GM10266 (cell line): Measurements from ENCODE around the gene TSPAN10.

Experiments
- DNase-seq: peaks from one replicate; pipeline ENCODE4 v3.0.0; 2012; ENCODE audit errors: extremely low spot score
- TF ChIP-seq, protein P1 (sequence below): IDR thresholded peaks from 2 replicates; pipeline ENCODE4 v1.5.1; 2012; ENCODE audit warnings: mild to moderate bottlenecking, low read depth; ENCODE audit not compliant: control insufficient read depth, insufficient read depth; ENCODE audit errors: missing control alignments

Gene TSPAN10

DNA sequence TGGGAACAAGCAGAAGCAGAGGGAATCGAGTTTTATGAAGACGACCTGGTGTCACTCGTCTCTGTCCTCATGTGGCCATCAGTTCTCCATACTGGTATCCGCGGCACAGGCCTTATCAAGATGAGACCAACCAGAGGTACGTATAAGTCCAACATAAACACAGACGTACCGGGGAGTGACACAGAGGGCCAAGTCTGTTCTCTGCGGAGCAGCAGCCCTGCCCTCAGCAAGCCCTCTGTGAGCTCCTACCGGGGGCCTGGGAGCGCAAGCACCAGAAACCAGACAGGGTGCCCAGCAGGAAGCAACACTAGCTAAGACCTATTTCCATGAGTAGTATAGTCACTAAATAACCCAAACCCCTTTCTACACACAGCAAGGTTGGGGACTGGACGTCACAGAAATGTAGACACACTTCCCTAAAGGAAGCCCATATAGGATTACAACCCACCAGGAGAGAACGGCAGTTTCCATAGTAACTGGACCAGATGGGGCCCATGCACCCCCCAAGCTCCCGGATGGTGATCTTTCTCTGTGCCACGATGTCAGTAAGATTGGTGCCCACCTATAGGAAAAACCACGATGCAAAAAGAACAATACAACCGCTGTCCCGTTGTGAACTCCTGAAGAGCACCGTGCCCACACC lies 45.7 kb downstream of the TSPAN10 start:
- TF ChIP-seq, protein P1, sequence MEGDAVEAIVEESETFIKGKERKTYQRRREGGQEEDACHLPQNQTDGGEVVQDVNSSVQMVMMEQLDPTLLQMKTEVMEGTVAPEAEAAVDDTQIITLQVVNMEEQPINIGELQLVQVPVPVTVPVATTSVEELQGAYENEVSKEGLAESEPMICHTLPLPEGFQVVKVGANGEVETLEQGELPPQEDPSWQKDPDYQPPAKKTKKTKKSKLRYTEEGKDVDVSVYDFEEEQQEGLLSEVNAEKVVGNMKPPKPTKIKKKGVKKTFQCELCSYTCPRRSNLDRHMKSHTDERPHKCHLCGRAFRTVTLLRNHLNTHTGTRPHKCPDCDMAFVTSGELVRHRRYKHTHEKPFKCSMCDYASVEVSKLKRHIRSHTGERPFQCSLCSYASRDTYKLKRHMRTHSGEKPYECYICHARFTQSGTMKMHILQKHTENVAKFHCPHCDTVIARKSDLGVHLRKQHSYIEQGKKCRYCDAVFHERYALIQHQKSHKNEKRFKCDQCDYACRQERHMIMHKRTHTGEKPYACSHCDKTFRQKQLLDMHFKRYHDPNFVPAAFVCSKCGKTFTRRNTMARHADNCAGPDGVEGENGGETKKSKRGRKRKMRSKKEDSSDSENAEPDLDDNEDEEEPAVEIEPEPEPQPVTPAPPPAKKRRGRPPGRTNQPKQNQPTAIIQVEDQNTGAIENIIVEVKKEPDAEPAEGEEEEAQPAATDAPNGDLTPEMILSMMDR, result no peak
- no peak for DNase-seq

DNA sequence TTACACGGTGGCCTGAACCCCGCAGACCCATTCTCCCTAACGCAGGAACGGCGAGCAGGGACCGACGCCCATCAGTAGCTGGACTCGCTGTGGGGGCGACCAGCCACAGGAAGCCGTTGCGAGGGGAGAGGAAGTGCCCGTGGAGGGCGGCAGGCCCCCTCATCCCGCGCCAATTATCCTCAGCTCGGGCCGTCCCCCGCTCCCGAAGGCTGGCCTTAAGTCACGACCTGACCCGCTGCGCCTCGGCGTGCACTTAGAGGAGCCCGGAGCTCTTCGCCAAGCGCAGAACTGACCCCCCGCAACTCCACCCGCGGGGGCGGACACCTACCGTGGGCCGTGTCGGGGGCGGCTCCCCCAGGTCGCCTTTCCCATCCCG lies 46.2 kb downstream of the TSPAN10 start:
- TF ChIP-seq, protein P1, result no peak
- peak; percentile 40 for DNase-seq

DNA sequence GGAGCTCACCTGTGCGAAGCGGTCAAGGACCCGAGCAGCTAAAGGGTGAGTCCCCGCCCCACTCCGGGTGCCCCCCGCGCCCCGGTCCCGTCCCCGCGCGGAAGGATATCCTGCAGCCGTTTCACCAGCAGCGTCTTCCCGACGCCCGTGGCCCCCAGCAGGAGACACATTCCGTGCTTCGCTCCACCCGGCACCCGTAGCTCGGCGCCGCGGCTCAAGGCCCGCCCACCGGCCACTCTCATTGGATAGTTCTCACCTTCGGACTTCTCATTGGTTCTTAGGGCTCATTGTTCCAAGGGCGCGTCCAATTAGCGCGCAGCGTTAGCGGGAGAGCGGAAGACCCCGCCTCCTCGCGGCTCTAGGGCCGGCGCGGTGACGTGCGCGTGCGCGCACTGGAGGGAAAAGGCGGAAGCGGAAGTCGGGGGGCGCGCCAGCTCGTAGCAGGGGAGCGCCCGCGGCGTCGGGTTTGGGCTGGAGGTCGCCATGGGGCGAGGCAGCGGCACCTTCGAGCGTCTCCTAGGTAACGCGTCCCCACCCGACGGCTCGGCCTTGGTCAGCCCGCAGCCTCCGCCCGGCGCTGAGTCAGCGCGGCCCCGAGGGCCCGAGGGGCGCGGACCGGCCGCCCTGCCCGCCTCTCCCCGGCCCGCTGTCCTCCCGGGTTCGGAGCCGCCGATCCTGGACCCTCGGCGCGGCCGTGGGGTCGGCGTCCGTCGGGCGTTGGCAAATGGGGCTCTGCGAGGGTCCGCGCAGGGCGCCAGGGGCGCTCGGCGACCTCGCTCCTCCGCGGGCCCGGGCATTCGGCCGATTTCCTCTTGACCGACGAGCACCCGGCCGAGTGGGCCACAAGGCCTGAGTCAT lies 46.8 kb downstream of the TSPAN10 start, which contains the start of the genes ARL16 and HGS:
Gene ARL16, minus strand, starts transcription at position 214 of the 858 bp plus-strand sequence. Its CDS starts 44 bp downstream, at position 170.
Gene HGS, plus strand, starts transcription at position 428 of the 858 bp plus-strand sequence. Its CDS starts 56 bp downstream, at position 484.
- peak; percentile 100 for DNase-seq
- TF ChIP-seq, protein P1, result no peak

DNA sequence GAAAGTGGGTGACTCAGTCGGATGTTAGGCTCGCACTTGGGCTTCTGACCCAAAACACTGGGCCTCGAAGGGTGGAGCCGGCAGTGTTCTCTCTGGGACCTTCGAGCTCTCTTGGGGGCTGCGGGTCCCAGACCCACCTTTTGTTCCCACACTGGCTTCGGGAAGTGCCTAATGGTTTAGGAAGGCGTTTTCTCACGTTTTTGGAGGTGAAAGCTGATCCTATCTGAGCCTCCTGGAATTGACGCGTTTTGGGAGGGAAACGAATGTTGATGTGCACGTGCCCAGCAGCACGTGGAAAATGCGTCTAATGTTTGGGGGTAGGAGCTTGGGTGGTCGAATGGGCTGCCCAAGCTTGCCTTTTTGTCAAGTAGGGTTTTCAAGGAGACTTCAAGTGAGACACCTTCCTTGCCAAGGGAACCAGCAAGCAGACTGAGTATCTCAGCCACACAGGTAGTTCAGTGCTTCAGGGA lies 47.5 kb downstream of the TSPAN10 start:
- TF ChIP-seq, protein P1, result no peak
- DNase-seq, result peak; percentile 40

DNA sequence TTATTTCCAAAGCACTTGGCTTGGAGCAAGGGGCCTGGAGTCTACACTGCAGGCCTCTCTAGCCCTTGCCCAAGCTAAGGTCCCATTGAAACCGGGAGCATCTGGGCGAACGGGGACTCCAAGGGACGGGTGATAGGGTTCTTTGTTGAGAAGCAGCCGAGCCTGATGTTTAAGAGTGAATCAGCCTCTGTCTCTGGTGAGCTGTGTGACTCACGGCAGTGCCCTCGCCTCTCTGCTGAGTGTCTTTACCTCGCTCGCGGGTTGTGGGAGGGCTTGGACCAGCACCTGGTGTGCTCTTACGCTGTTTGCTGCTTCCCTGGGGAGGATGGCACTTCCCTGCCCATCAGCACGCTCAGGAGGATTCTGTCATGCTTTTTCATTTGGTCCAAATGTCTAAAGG lies 48.1 kb downstream of the TSPAN10 start:
- DNase-seq, result peak; percentile 26
- TF ChIP-seq, protein P1, result no peak

DNA sequence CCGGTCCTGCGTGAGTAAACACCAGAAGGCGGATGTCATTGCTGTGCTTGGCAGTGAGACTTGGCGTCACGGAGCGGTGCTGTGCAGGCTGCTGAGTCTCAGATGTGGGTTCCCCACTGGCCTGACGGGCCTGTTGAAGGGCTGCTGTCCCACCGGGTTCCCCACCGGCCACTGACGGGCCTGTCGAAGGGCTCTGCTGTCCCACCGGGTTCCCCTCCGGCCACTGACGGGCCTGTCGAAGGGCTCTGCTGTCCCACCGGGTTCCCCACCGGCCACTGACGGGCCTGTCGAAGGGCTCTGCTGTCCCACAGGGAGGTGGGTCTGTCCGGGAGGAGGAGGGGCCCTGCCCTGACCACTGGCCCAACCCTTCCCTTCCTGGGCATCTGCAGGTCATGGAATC lies 49.6 kb downstream of the TSPAN10 start:
- TF ChIP-seq, protein P1, result no peak
- DNase-seq, result no peak
